Activated CD4-positive, alpha-beta T cell treated with anti-CD3 and anti-CD28 coated beads, Interleukin-2, Interleukin-6, amounts not matched to agents 100 ng/mL and 50 ng/mL, durations not matched to agents 16 hours and 8 hours (primary cell): ENCODE results near the gene GNAI1.

ENCODE experiments used
- DNase-seq: peaks from one replicate; pipeline ENCODE4 v3.0.0-alpha.2; 2020

GNAI1 gene

DNA sequence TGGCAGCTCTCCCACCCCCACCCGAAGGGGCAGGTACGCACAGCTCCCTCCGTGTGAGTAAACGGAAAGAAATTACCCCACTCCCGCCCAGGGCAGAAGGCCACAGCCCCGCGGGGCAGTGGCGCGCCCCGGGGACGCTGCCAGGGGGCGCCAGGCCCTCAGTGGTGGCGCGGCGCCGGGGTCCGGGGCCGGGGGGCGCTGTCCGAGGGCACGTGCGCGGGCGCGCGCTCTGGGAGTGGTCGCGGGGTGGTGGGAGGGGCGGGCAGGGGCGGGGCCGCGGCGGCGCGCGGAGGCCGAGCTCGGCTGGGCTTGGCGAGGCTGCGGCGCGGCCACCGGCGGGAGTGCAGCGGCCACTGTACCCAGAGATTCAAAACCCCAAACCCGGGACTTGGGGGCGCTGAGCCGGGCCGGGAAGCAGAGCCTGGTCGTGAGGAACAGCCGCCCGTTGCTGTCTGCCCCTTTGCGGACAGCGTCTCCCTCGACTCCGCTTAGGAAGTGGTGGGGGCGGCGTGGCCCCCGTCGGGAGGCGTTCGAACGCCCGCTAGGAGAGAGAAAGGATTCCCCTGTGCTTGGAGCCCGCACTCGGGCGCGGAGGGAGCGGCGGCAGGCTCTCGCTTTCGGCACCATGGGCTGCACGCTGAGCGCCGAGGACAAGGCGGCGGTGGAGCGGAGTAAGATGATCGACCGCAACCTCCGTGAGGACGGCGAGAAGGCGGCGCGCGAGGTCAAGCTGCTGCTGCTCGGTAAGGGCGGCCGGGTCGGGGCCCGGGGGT is at the start of gene GNAI1:
Gene GNAI1, plus strand, starts transcription at position 296 of the 773 bp plus-strand sequence. Its CDS starts 330 bp downstream, at position 626.
- DNase-seq = peak; percentile 30

- DNase-seq = no peak
Measured at GRCh38 chr7:80087051-80087770, 47.4 kb upstream of the GNAI1 start.

- no peak for DNase-seq
Measured at GRCh38 chr7:80087771-80088170, 46.9 kb upstream of the GNAI1 start.

GRCh38 chr7:80088705-80089104 is 45.9 kb upstream of the GNAI1 start:
- no peak for DNase-seq

DNA sequence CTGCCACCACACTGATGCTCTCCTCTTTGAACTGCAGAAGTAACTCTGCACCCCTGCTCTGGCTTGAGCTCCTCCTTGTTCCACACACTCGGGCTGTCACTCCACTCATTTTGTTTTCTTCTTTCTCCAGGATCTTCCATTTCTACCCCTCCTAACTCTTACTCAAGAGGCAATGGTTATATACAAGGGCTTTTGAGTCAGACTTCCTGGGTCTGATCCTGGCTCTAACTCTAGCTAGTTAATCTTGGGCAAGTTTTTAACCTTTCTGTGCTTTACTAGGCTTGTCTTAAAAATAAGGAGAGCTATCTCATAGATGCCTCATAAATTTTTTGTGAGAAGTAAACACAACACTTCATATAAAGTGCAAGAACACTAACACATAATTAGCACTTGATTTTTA is 45.3 kb upstream of the GNAI1 start:
- no peak for DNase-seq

GRCh38 chr7:80093349-80093748 is 41.3 kb upstream of the GNAI1 start:
- DNase-seq = no peak

GRCh38 chr7:80095545-80095944 is 39.1 kb upstream of the GNAI1 start:
- DNase-seq = no peak

GRCh38 chr7:80097756-80098155 is 36.9 kb upstream of the GNAI1 start:
- no peak for DNase-seq

DNA sequence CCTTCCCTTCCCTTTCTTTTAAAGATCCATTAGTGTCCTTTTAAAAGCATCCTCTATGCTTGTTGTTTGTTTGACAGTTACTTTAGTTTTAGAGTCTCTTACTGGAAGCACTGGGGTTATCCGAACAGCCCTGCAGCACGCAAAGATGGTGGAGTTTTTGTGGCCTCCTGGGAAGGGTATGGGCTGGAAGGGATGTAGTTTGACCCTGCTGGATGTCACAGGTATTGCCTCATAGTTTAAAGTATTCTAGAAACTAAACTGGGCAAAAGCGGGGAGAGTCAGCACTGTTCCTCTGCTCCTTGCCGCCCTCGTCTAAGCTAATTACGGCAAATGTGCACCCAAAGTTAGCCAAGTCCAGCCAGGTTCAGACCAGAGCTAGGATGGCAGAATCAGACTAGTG is 35.8 kb upstream of the GNAI1 start:
- DNase-seq = no peak

GRCh38 chr7:80100254-80100653 is 34.4 kb upstream of the GNAI1 start:
- DNase-seq = no peak

DNA sequence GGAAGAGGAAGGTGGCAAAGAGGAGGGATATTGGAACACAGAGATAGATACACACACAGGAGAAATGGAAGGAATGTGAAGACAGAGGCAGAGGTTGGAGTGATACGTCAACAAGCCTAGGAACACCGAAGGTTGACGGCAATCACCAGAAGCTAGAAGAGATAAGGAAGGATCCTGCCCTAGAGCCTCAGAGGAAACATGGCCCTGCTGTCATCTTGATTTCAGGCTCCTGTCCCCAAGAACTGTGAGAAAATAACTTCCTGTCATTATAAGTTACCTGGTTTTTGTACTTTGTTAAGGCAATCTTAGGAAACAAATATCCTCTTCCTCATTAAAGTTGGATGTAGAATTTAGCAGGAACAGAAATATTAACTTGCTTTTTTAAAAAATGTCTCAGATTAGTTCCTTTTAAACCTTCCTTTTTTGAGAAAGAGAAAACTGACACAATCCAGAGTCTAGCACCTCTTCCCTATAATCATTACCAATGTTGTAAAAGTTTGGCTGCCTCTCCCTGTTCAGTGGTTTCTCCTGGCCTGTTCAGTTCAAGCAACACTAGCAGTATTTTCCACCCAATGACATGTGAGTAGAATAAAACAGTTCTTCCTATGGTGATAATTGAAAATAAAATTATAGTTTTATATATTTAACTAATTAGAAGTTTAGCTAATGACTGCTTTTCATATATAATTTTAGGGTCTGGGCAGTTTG is 28.8 kb upstream of the GNAI1 start:
- DNase-seq = no peak

GRCh38 chr7:80106498-80107113 is 28.0 kb upstream of the GNAI1 start:
- DNase-seq = no peak

DNA sequence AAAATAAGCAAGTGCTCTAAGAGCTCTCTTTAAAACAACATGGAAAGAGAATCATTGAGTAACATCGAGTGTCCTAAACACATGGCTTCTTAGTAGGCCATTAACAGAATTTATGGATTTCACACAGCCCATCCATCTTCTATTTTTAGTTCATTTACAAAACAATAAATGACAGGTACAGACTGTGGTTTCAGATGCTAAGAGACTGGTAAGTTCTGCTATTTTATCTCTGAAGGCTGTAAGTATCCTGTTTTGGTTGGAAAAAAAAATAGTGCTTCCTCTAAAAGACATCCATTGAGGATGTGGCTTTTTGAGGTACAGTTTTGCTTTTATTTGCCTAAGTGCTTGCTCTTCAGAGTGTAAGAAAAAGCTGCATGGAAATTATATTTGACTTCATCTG is 27.4 kb upstream of the GNAI1 start:
- no peak for DNase-seq

GRCh38 chr7:80110376-80110775 is 24.3 kb upstream of the GNAI1 start:
- DNase-seq = no peak

DNA sequence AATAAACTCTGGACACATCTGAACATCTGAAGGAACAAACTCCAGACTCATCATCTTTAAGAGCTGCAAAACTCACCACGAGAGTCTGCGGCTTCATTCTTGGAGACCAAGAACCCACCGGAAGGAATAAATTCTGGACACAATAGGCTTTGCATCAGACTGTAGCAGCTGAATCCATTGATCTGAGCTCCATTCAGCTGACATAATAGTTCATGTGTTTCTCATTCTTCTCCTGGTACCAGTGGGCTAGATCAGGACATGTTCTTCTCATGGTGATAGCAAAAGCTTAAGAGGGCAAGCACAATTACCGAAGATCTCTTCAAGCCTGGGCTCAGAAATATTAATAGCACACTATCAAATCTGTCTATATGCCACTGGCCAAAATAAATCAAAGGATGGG is 20.5 kb upstream of the GNAI1 start:
- no peak for DNase-seq

DNA sequence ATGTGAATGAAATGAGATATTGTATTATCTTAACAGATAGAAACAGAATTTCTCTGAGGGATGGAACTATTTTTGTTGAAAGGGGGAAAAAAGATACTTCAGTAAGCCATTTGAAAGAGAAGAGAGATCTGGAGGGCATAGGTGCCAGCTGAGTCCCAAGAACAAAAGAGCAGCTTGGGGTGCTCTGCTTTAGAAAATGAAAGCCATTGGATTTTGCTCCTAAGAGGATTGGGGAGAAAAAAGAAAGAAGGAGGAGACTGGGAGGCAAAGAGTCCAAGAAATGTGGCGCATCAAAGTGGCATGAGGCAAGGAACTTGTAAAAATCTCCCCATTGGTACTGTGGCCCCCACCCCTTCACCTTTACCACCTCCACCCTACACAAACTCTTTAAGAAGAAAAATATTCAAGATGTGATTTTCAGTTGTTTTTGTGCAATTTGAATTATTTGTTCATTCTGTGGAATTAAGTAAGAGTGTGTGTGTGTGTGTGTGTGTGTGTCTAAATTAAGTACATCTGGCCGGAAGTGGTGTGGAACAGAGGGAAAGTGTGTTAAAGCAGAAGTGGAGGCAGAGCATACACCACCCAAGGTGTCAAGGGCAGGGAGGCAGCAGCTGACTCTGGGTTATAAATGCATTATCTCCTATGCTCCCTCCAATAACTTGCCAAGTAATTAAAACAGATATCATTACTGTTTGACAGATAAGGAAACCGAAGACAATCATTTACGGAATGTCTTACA is 9.9 kb upstream of the GNAI1 start:
- no peak for DNase-seq

DNA sequence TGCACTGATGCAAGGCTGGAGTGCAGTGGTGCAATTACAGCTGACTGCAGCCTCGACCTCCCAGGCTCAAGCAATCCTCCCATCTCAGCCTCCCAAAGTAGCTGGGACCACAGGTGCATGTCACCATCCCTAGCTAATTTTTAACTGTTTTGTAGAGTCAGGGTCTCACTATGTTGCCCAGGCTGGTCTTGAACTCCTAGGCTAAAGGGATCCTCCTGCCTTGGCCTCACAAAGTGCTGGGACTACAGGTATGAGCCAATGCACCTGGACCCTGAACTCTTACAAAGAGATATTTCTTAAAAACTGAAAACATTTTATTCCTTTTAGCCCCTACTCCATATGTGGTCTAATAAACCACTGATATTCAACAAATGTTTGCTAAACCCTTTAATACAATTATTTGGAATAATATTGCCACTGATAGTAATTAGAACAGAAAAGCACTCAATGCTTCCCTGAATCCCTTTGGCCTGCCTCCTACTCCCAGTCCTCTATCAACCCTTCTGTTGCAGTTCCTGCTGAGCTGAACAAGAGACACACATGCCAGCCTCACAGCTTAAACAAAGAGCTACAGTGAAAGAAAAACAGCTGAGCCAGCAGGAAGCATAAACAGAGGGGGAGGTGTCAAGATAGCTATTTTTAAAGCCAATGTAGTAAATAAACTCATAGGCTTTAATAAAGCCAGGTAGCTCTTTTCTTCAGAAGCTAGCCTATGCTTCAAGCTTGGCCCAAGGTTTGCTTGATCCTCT is 7.0 kb upstream of the GNAI1 start:
- no peak for DNase-seq

DNA sequence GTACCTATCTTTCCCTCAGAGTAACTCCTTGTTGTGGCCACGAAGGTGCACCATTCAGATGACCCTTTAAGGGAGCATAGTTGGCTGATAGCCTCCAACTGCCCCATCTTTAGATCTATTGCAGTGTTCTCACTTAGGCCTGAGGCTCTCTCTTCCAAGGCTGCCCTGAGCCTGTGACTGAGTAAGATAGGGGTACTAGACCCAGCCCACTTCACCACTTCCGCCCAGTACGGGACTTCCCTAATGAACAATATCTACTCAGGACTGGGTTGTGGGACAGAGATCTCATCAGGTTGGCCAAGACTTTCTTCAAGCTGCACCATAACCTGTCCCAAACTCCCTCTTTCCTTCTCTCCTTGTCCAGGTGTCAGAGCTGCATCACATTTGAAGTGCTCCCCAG is 5.7 kb upstream of the GNAI1 start:
- no peak for DNase-seq

DNA sequence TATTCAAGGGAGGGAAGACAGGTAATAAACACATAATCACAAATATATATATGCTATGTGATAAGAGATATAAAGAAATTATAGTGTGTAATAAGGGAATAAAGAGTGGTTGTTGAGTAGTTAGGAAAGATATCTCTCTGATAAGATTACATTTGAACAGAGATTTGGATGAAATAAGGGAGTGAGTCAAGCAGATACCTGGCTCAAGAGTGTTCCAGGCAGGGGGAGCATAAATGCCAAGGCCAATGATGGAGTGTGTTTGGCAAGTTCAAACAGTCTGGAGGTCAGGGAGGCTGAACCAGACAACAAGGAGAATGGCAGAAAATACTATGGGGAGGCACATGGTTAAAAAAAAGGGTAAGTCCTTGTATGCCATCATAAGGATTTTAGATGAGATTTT is 4.8 kb upstream of the GNAI1 start:
- DNase-seq = no peak

DNA sequence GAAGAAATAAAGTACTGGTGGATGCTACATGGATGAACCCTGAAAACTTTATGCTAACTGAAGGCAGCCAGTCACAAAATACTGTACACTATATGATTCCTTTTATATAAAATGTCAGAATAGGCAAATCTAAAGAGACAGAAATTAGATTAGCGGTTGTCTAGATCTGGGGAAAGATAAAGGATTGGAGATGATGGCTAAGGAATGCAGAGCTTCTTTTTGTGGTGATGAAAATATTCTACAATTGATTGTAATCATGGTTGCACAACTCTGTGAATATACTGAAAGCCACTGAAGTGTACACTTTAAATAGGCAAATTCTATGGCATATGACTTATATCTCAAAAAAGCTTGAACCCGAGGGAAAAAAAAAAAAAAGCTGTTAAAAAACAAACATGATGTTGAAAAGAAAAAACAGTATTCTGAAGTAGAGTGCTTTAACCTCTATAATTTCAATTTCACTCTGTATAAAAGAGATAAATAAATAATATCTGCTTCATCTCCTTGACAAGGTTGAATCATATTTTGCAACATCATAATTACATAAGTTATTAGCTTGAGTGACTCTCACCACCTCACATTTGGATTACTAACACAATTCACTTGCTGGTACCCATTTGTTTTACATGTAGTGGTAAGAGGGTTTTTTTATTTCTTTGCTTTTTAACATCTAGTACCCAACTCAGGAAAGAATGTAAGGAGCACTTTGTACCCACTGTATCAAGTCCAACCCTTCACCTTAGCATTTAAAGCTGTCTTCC is 2.8 kb upstream of the GNAI1 start:
- DNase-seq = no peak

GRCh38 chr7:80132594-80132993 is 2.0 kb upstream of the GNAI1 start:
- no peak for DNase-seq
